ENCODE results near the gene ZNF112. TPM values are rescaled to one million over a fixed set of nuclear protein-coding genes. Genes with fewer than 3 reads are reported as not detected.

Gene ZNF112
- total RNA-seq = 6.1 and 10.1 TPM in 2 replicates

GRCh38 chr19:44356383-44357111 lies at the start of gene ZNF112:
ZNF112 (minus strand) TSS chr19:44356680; CDS start chr19:44340539, 16,141 bp downstream.

GRCh38 chr19:44401139-44402115 lies 44.9 kb upstream of the ZNF112 start, which contains the start of gene ZNF285:
ZNF285 (minus strand) TSS chr19:44401608; CDS start chr19:44397213, 4,395 bp downstream.

GRCh38 chr19:44304659-44305193 lies 51.8 kb downstream of the ZNF112 start, which contains the start of gene ZNF235:
ZNF235 (minus strand) TSS chr19:44305025; CDS start chr19:44303404, 1,621 bp downstream.

Other genes with a start within 250 kb of the ZNF112 start
- gene ZNF225, start 243.3 kb downstream of the ZNF112 start, total RNA-seq = 5.6 and 6.4 TPM in 2 replicates
- gene ZNF234, start 215.1 kb downstream of the ZNF112 start, total RNA-seq = 7.4 and 9.8 TPM in 2 replicates
- 12.0 and 14.3 TPM in 2 replicates for gene ZNF226, start 191.6 kb downstream of the ZNF112 start, total RNA-seq
- gene ZNF227, start 144.1 kb downstream of the ZNF112 start, total RNA-seq = 16.1 and 19.8 TPM in 2 replicates
- 1.3 and 2.7 TPM in 2 replicates for gene ZNF233, start 96.8 kb downstream of the ZNF112 start, total RNA-seq
- gene ZNF235, start 51.7 kb downstream of the ZNF112 start, total RNA-seq = 3.8 and 5.1 TPM in 2 replicates
- gene ZNF285, start 44.9 kb upstream of the ZNF112 start, total RNA-seq = 2.8 and 4.7 TPM in 2 replicates
- gene ZNF229, start 91.8 kb upstream of the ZNF112 start, total RNA-seq = 11.2 and 18.0 TPM in 2 replicates
- gene ZNF180, start 143.8 kb upstream of the ZNF112 start, total RNA-seq = 7.3 and 7.9 TPM in 2 replicates
- 0.09 TPM in 1 of 2 replicates, not detected in the other for gene CEACAM20, start 173.0 kb upstream of the ZNF112 start, total RNA-seq

All from endothelial cell of coronary artery (primary cell).